ENCODE results near the gene RIPPLY1. TPM values are rescaled to one million over a fixed set of nuclear protein-coding genes. Genes with fewer than 3 reads are reported as not detected.

Gene RIPPLY1
- total RNA-seq, 1 donor from 2014 or later, result not detected

GRCh38 chrX:106901781-106902219, 1.3 kb downstream of the RIPPLY1 start:
- no peaks in the 10 kb centered on the region for H3K4me1 ChIP-seq (ENCODE audit: insufficient read depth, low read length)
- no peaks in the 10 kb centered on the region for H3K79me2 ChIP-seq (ENCODE audit: insufficient read depth, low read length)
- H3K4me3 ChIP-seq (ENCODE audit: insufficient read depth, low read depth, low read length), result no peak overlapping the region
- no peaks in the 10 kb centered on the region for H3K27me3 ChIP-seq (ENCODE audit: insufficient read depth, low read length)
- no peak overlapping the region for H3K27ac ChIP-seq (ENCODE audit: low read depth, low read length)
- no peak overlapping the region for H3K9ac ChIP-seq (ENCODE audit: low read length)
- no peak overlapping the region for H2AFZ ChIP-seq (ENCODE audit: low read depth, low read length)
- no peaks in the 10 kb centered on the region for H3K36me3 ChIP-seq (ENCODE audit: insufficient read depth, low read length)
- Mint-ChIP-seq H3K4me1 (ENCODE audit: low read depth, unreplicated experiment) (peaks cover 8% of the 10 kb centered on the region), H3K9me3 (ENCODE audit: unreplicated experiment) (no peaks in the 10 kb centered on the region), H3K36me3 (ENCODE audit: low read depth, unreplicated experiment) (no peaks in the 10 kb centered on the region), H3K27ac (ENCODE audit: unreplicated experiment) (no peak overlapping the region), H3K27me3 (ENCODE audit: low read depth, unreplicated experiment) (peaks cover 3% of the 10 kb centered on the region), H3K4me3 (ENCODE audit: unreplicated experiment) (no peak overlapping the region)
- no peaks in the 10 kb centered on the region for H3K9me3 ChIP-seq (ENCODE audit: insufficient read depth, low read depth, low read length)
- FAIRE-seq (no peak), DNase-seq (ENCODE audit: low read depth) (no peak)
- no peaks in the 10 kb centered on the region for H4K20me1 ChIP-seq (ENCODE audit: insufficient read depth, low read length)
- TF ChIP-seq EZH2 (IDR thresholded peaks at IDR 0.05; ENCODE audit: insufficient read depth, low read length), result no peak
- H3K4me2 ChIP-seq (ENCODE audit: low read length), result no peak overlapping the region

- Mint-ChIP-seq H3K27ac (ENCODE audit: unreplicated experiment) (no peak overlapping the region), H3K9me3 (ENCODE audit: unreplicated experiment) (no peaks in the 10 kb centered on the region), H3K4me1 (ENCODE audit: low read depth, unreplicated experiment) (peaks cover 3% of the 10 kb centered on the region), H3K36me3 (ENCODE audit: low read depth, unreplicated experiment) (no peaks in the 10 kb centered on the region), H3K27me3 (ENCODE audit: low read depth, unreplicated experiment) (peaks cover 3% of the 10 kb centered on the region), H3K4me3 (ENCODE audit: unreplicated experiment) (no peak overlapping the region)
- Histone ChIP-seq H3K27me3 (ENCODE audit: insufficient read depth, low read length) (no peaks in the 10 kb centered on the region), H3K9me3 (ENCODE audit: insufficient read depth, low read depth, low read length) (no peaks in the 10 kb centered on the region), H3K4me1 (ENCODE audit: insufficient read depth, low read length) (no peaks in the 10 kb centered on the region), H3K79me2 (ENCODE audit: insufficient read depth, low read length) (no peaks in the 10 kb centered on the region), H3K4me2 (ENCODE audit: low read length) (no peak overlapping the region), H3K4me3 (ENCODE audit: insufficient read depth, low read depth, low read length) (no peak overlapping the region), H3K9ac (ENCODE audit: low read length) (no peak overlapping the region), H2AFZ (ENCODE audit: low read depth, low read length) (no peak overlapping the region), H4K20me1 (ENCODE audit: insufficient read depth, low read length) (no peaks in the 10 kb centered on the region), H3K36me3 (ENCODE audit: insufficient read depth, low read length) (no peaks in the 10 kb centered on the region), H3K27ac (ENCODE audit: low read depth, low read length) (no peak overlapping the region)
- TF ChIP-seq CTCF (IDR thresholded peaks at IDR 0.05; ENCODE audit: insufficient read depth, low read depth, low read length) (no peak), EZH2 (IDR thresholded peaks at IDR 0.05; ENCODE audit: insufficient read depth, low read length) (no peak)
- DNase-seq (ENCODE audit: low read depth) (no peak), FAIRE-seq (no peak)
Observed at GRCh38 chrX:106901341-106901740, 1.8 kb downstream of the RIPPLY1 start.

GRCh38 chrX:106899841-106900240, 3.3 kb downstream of the RIPPLY1 start:
- TF ChIP-seq EZH2 (IDR thresholded peaks at IDR 0.05; ENCODE audit: insufficient read depth, low read length) (no peak), CTCF (IDR thresholded peaks at IDR 0.05; ENCODE audit: insufficient read depth, low read depth, low read length) (no peak)
- peaks cover 3% of the 10 kb centered on the region for H3K27me3 Mint-ChIP-seq (ENCODE audit: low read depth, unreplicated experiment)
- no peak overlapping the region for H3K4me3 Mint-ChIP-seq (ENCODE audit: unreplicated experiment)
- H3K27ac ChIP-seq (ENCODE audit: low read depth, low read length), result no peak overlapping the region
- H3K36me3 ChIP-seq (ENCODE audit: insufficient read depth, low read length), result no peaks in the 10 kb centered on the region
- H3K79me2 ChIP-seq (ENCODE audit: insufficient read depth, low read length), result no peaks in the 10 kb centered on the region
- no peaks in the 10 kb centered on the region for H3K9me3 ChIP-seq (ENCODE audit: insufficient read depth, low read depth, low read length)
- no peak overlapping the region for H2AFZ ChIP-seq (ENCODE audit: low read depth, low read length)
- no peaks in the 10 kb centered on the region for H3K36me3 Mint-ChIP-seq (ENCODE audit: low read depth, unreplicated experiment)
- no peak overlapping the region for H3K4me3 ChIP-seq (ENCODE audit: insufficient read depth, low read depth, low read length)
- no peak for DNase-seq (ENCODE audit: low read depth)
- no peak overlapping the region for H3K9ac ChIP-seq (ENCODE audit: low read length)
- H3K27me3 ChIP-seq (ENCODE audit: insufficient read depth, low read length), result no peaks in the 10 kb centered on the region
- no peaks in the 10 kb centered on the region for H4K20me1 ChIP-seq (ENCODE audit: insufficient read depth, low read length)
- H3K4me1 Mint-ChIP-seq (ENCODE audit: low read depth, unreplicated experiment), result peaks cover 10% of the 10 kb centered on the region
- FAIRE-seq, result no peak
- H3K9me3 Mint-ChIP-seq (ENCODE audit: unreplicated experiment), result no peaks in the 10 kb centered on the region
- H3K4me1 ChIP-seq (ENCODE audit: insufficient read depth, low read length), result peaks cover 1% of the 10 kb centered on the region
- H3K4me2 ChIP-seq (ENCODE audit: low read length), result no peak overlapping the region
- no peak overlapping the region for H3K27ac Mint-ChIP-seq (ENCODE audit: unreplicated experiment)

Data from astrocyte (in vitro differentiated cells and primary cell).